ENCODE results near the gene ARNT2. TPM values are rescaled to one million over a fixed set of nuclear protein-coding genes. Genes with fewer than 3 reads are reported as not detected.
"Not testable (repeated sequence)": the region's sequence is repeated elsewhere in the genome, so short reads cannot be mapped to it uniquely, and the experiment has no call there.

Gene ARNT2
- polyA plus RNA-seq (ENCODE audit: insufficient read length in 4 of 4) = 10 to 100 TPM; 54.3 to 67.1 (median 59.2) TPM

GRCh38 chr15:80404057-80404760 is at the start of gene ARNT2:
TSS of gene ARNT2 (plus strand) at chr15:80404382. CDS start at chr15:80404516, 134 bp downstream.
- no peak for DNase-seq (ENCODE audit: low read depth in 4 of 4, low spot score in 2 of 4)

DNA sequence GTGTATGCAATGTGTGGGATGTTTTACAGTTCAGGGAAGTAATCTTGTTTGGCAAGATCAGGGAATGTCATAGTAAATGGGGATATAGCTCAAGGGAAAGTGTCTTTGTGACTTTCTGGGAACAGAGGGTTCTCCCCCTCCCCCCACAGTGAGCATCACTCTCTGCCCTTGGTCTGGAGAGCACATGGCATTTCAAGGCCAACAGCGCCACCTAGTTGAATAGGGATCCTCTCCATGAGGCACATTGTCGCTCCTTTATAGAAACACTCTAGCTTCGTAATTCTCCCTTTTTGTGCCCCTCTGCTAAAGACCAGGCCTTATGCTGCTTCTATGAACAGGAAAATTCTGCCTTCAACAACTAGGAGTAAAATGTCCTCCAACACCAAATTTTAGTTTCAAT is 37.1 kb upstream of the ARNT2 start:
- no peak for DNase-seq (ENCODE audit: low read depth in 4 of 4, low spot score in 2 of 4)

DNA sequence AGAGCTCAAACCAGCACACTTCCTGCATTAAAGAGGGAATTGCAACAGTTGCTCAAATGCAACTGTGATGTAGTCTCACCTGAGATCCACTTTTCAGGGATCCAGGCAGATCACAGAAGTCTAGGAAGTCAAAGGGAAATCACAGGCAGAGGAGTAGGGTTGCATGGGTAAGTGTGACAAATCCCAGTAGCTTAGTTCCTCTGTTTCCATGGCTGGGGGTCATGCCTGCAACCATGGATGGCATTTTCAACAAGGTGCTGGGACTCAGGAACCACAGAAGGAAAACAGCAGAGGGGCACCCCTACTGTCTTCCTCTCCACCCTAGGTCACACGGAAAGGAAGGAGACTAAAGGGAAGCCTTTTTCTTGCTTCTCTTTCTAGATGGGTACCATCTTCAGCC is 36.5 kb upstream of the ARNT2 start:
- no peak for DNase-seq (ENCODE audit: low read depth in 4 of 4, low spot score in 2 of 4)

DNA sequence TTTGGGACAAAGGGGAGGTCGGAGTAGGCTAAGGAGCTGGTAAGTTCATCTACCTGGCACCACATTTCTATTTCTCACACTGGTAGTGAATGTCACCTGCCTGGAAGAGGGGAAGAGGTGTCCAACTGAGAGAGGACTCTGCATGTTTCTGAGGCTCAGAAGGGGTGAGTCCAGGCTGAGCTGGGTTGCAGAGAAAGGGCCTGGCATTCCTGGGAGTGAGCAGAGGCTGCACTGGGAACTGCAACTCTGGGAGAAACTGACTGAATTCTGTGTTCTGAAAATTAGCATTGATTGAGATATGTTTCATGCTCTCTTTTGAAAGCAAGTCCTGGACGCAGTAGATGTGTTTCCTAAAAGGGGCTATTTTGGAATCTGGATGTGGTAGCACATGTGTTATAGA is 32.3 kb upstream of the ARNT2 start:
- no peak for DNase-seq (ENCODE audit: low read depth in 4 of 4, low spot score in 2 of 4)

GRCh38 chr15:80374441-80374840 is 29.7 kb upstream of the ARNT2 start:
- no peak for DNase-seq (ENCODE audit: low read depth in 4 of 4, low spot score in 2 of 4)

DNA sequence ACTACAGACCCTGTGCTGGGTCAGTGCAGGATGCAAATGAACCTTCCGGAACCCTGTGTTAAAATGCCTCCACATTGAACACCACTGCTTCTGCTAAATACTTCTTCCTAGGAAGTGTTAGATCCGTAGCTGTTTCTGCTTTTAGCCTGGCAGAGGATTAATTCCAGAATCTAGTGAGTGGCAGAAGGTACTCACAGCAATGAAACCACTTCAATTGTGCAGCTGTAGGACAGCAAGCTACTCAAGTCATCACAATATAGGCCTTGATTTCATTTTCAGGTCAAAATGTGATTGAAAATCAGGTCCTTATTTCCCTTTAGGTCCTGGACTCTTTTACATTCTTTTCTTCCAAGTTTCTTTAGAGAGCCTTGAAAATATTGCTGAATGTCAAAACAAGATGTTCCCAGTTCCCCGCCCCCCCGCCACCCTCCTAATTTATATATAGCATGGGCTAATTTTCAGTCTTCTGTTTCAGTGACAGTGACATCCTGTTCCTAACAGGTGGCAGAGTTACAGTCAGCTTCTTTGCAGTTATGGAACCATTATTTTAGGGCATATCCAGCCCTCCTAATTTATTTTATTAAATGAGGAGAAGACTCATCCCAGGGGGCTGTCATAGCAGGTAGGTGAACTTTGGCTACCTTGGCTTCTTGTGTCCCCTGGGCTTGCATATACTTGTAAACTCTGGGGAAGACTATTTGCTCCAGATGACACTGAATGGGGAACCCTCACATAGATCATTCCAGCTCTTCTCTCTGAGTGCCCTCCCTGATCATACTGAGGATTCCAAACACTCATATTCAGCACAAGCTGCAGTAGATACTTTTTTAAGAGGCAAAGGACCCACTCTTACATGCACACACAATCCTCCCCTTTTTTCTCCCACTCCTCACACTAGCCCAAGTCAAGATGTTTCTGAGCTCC is 28.0 kb upstream of the ARNT2 start:
- DNase-seq (ENCODE audit: low read depth in 4 of 4, low spot score in 2 of 4) = no peak

DNA sequence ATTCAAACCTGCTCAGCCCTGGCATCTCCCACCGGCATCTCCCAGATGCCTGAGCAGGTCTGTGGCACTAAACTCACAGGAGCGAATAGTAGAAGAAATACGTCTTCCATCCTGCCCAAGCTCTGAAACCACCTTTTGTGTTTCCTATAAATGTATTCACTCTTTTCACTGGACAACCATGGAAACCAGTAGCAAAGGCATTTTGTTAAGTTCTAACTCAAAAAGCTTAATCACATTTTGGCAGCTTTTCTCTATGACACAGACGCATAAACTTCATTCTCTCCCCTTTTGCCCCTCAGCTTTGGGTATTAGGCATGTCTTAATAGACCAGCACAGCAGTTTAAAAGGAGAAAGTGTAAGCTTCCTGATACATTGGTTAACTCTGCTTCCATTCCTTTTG is 24.5 kb upstream of the ARNT2 start:
- no peak for DNase-seq (ENCODE audit: low read depth in 4 of 4, low spot score in 2 of 4)

DNA sequence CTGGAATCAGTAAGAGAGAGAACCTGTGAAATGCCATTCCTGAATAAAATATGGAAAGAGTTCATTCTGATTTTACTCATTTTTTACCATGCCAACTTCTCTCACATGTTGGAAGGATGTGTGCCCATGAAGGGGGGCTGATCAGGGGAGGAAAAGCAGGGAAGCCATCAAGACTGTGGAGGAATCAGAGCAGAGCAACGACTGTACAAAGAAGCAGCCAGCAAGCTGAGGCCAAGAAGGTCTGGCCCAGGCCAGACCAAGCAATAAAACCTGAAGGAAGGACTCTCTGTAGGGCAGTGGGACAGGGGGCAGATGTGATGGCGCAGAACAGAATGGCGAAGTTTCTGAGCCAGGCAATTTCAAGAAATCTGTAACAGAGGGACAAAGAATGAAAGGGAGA is 24.0 kb upstream of the ARNT2 start:
- no peak for DNase-seq (ENCODE audit: low read depth in 4 of 4, low spot score in 2 of 4)

DNA sequence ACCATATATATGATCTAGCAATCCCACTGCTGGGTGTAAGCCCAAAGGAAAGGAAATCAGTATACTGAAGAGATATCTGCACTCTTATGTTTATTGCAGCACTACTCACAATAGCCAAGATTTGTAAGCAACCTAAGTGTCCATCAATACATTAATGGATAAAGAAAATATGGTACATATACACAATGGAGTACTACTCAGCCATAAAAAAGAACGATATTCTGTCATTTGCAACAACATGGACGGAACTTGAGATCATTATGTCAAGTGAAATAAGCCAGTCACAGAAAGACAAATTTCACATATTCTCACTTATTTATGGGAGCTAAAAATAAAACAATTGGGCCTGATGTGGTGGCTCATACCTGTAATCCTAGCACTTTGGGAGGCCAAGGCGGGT is 21.9 kb upstream of the ARNT2 start:
- no peak for DNase-seq (ENCODE audit: low read depth in 4 of 4, low spot score in 2 of 4)

- DNase-seq (ENCODE audit: low read depth in 4 of 4, low spot score in 2 of 4) = no peak
Measured at GRCh38 chr15:80384432-80384831, 19.8 kb upstream of the ARNT2 start.

- DNase-seq (ENCODE audit: low read depth in 4 of 4, low spot score in 2 of 4) = no peak
Measured at GRCh38 chr15:80386151-80386550, 18.0 kb upstream of the ARNT2 start.

- no peak for DNase-seq (ENCODE audit: low read depth in 4 of 4, low spot score in 2 of 4)
Measured at GRCh38 chr15:80388326-80388725, 15.9 kb upstream of the ARNT2 start.

GRCh38 chr15:80389370-80389769 is 14.8 kb upstream of the ARNT2 start:
- no peak for DNase-seq (ENCODE audit: low read depth in 4 of 4, low spot score in 2 of 4)

- DNase-seq (ENCODE audit: low read depth in 4 of 4, low spot score in 2 of 4) = not testable (repeated sequence)
Measured at GRCh38 chr15:80390942-80391341, 13.2 kb upstream of the ARNT2 start.

GRCh38 chr15:80395616-80396015 is 8.6 kb upstream of the ARNT2 start:
- no peak for DNase-seq (ENCODE audit: low read depth in 4 of 4, low spot score in 2 of 4)

GRCh38 chr15:80396096-80396495 is 8.1 kb upstream of the ARNT2 start:
- no peak for DNase-seq (ENCODE audit: low read depth in 4 of 4, low spot score in 2 of 4)

DNA sequence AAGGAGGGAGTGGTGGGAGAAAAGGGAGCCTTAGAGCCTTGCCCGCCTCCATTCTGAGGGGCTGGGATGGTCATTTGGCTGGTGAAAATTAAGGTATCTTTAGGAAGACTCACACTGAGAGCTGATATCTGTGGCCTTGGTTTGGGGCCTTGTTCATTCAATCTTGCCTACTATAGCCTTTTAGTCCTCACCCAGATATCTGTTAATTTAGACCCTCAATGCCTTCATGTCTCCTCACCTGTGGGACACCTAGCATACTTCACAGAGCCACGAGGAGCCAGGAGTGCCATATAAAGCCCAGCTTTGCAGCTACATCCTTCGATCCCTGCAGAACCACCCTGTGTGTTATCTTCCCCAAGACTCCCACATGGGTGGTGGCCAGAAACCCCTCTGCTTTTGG is 4.7 kb upstream of the ARNT2 start:
- DNase-seq (ENCODE audit: low read depth in 4 of 4, low spot score in 2 of 4) = no peak

- DNase-seq (ENCODE audit: low read depth in 4 of 4, low spot score in 2 of 4) = no peak
Measured at GRCh38 chr15:80401456-80401855, 2.7 kb upstream of the ARNT2 start.

GRCh38 chr15:80402339-80402738 is 1.8 kb upstream of the ARNT2 start:
- no peak for DNase-seq (ENCODE audit: low read depth in 4 of 4, low spot score in 2 of 4)

DNA sequence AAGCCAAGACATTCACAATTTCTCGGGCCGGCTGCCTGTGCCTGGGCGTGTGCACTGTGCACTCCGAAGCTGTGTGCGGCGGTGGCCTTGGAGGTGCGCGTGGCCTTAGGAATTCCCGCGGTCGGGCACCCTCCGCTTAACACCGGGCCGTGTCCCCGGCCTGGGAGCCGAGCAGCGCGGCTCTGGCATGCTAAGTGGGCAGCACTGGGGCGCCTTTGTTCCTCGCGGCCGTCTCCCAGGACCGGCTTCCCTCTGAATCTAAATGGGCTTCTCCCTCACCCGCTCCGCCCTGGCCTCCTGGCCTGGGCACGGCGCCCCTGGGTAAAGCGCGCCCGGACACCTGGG is 498 bp upstream of the ARNT2 start:
- DNase-seq (ENCODE audit: low read depth in 4 of 4, low spot score in 2 of 4) = no peak

DNA sequence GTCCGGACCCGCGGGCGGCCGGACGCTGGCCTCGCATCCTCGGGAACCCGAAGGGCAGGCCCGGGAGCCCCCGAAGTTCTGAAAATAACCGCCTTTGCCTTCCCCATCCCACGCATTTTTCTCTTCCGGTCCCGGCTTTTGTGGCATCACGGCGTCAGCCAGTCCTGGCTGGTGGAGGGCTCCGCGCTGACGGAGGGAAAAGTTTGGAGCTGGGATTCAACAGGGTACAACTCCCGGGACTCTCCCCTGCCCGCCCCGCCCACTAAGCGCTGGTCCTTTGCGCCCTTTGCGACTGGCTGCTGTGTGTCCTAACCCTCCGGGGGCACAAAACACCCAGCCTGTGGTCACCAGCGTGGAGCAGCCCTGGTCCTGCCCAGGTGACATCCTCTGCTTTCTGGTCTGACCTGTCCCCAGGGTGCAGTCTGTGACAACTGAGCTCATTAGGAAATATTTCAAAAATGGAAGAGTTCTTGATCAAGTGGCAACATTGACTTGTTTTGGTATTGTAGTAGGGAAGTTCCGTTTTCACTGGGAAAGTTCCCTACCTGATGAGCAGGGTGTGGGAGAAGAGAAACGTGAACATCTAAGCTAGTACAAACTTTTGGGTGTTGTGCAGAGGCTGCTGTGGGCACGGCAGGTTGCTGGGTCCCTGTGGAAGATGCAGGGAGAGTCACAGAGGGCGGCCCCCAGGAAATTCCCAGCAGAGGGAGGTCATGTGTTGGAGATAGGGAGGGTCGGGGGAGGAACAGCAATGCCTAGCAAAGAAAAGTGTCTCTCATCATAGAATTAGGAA is 775 bp downstream of the ARNT2 start:
- no peak for DNase-seq (ENCODE audit: low read depth in 4 of 4, low spot score in 2 of 4)
